Calu3 (cell line): ENCODE data around the gene IQCF2. TPM values are rescaled to one million over a fixed set of nuclear protein-coding genes. Genes with fewer than 3 reads are reported as not detected.

Source experiments
- BruUV-seq: library from RNA; stranded (reverse); fragments of 400-500 nt; replicated peaks from 2 replicates; lab custom pipeline; 2021; lab: Mats Ljungman, UMichigan
- CTCF ChIA-PET: fragments of 300-600 bp; sonication (Branson Sonifier 250); formaldehyde crosslinking; loops from one replicate; lab custom pipeline; 2022; ENCODE audit warnings: antibody characterized with exemption; lab: Charles Lee
- DNase-seq: peaks from one replicate; pipeline ENCODE4 v3.0.0; 2022
- H3K27ac Mint-ChIP-seq: one replicate; pipeline ENCODE4 v1.8.0; 2022; ENCODE audit warnings: mixed read lengths; ENCODE audit not compliant: unreplicated experiment
- H3K27me3 Mint-ChIP-seq: one replicate; pipeline ENCODE4 v1.8.0; 2022; ENCODE audit warnings: mixed read lengths; ENCODE audit not compliant: unreplicated experiment
- H3K36me3 Mint-ChIP-seq: one replicate; pipeline ENCODE4 v1.8.0; 2022; ENCODE audit warnings: mild to moderate bottlenecking, moderate library complexity, mixed read lengths; ENCODE audit not compliant: insufficient read depth, unreplicated experiment
- H3K4me1 Mint-ChIP-seq: one replicate; pipeline ENCODE4 v1.8.0; 2022; ENCODE audit warnings: mild to moderate bottlenecking, low read depth, mixed read lengths; ENCODE audit not compliant: unreplicated experiment
- H3K4me3 Mint-ChIP-seq: one replicate; pipeline ENCODE4 v1.8.0; 2022; ENCODE audit warnings: mild to moderate bottlenecking, low read depth, moderate library complexity, mixed read lengths; ENCODE audit not compliant: unreplicated experiment
- H3K9me3 Mint-ChIP-seq: one replicate; pipeline ENCODE4 v1.8.0; 2022; ENCODE audit warnings: low read depth, mixed read lengths; ENCODE audit not compliant: unreplicated experiment
- CTCF ChIP-seq: fragments of 200-600 bp; IDR thresholded peaks from one replicate; pipeline ENCODE4 v1.8.0; 2022; ENCODE audit warnings: antibody characterized with exemption; ENCODE audit not compliant: unreplicated experiment
- intact Hi-C: fragments of 100-400 bp; cut with micrococcal nuclease; formaldehyde crosslinking; loops from one replicate; pipeline ENCODE4 v1.10.0; 2022; ENCODE audit not compliant: unreplicated experiment
- total RNA-seq: library from RNA; stranded (reverse); gene quantifications from 2 replicates; pipeline ENCODE4 v1.2.3, GENCODE V29; 2022

IQCF2 gene
- total RNA-seq, 1 experiment from 2014 or later: not detected

- no TSS peak for BruUV-seq
- no peak within 1 kb of the TSS for H3K27ac Mint-ChIP-seq
- peaks cover 12% of the 10 kb centered on the region for H3K4me1 Mint-ChIP-seq
- intact Hi-C loops: no loop called here
- CTCF ChIA-PET: interaction anchor here (0.6 kb wide), 1 partner anchor 17 kb away, joined by 6 read pairs; no protein-coding TSS in a partner anchor
- H3K4me3 Mint-ChIP-seq: no peak within 1 kb of the TSS
- H3K27me3 Mint-ChIP-seq: no peaks in the 10 kb centered on the region
- no peaks in the 10 kb centered on the region for H3K9me3 Mint-ChIP-seq
- no peak for DNase-seq
- H3K36me3 Mint-ChIP-seq: no peaks in the 10 kb centered on the region
- no peak for TF ChIP-seq CTCF
These were observed 14.1 kb downstream of the IQCF2 start, which contains the start of gene IQCF5 for GRCh38 chr3:51875501-51875900. TSS of gene IQCF5 (minus strand) at chr3:51875601. CDS start at chr3:51875531, 70 bp downstream.

GRCh38 chr3:51876186-51876585, 14.8 kb downstream of the IQCF2 start:
- Mint-ChIP-seq H3K36me3 (no peaks in the 10 kb centered on the region), H3K27ac (no peak overlapping the region), H3K27me3 (no peaks in the 10 kb centered on the region), H3K9me3 (no peaks in the 10 kb centered on the region), H3K4me3 (no peak overlapping the region), H3K4me1 (peaks cover 12% of the 10 kb centered on the region)
- CTCF ChIA-PET: no interaction called here
- intact Hi-C loops: no loop called here
- no peak for TF ChIP-seq CTCF
- no TSS peak for BruUV-seq
- no peak for DNase-seq

DNA sequence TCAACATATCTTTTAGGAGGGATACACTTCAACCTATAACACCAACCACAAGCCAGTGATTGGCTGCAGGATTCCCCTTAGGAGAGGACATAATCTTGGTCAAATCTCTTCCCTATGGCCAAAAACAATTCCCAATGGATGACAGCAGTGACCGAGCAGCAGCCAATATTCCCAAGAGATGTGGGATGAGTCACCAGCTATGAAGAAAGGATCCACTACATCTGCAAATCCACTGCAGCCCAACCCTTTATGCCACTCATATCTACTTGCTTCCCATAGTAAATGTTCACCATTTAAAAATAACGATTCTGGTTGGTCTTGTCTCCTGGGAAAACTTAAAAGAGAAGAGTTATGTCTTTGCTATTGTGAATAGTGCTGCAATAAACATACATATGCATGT, 18.5 kb downstream of the IQCF2 start:
- Mint-ChIP-seq H3K4me3 (no peak overlapping the region), H3K4me1 (peaks cover 4% of the 10 kb centered on the region), H3K9me3 (no peaks in the 10 kb centered on the region), H3K27me3 (no peaks in the 10 kb centered on the region), H3K36me3 (no peaks in the 10 kb centered on the region), H3K27ac (no peak overlapping the region)
- intact Hi-C loops: no loop called here
- BruUV-seq: no TSS peak
- CTCF ChIA-PET: no interaction called here
- no peak for TF ChIP-seq CTCF
- no peak for DNase-seq

DNA sequence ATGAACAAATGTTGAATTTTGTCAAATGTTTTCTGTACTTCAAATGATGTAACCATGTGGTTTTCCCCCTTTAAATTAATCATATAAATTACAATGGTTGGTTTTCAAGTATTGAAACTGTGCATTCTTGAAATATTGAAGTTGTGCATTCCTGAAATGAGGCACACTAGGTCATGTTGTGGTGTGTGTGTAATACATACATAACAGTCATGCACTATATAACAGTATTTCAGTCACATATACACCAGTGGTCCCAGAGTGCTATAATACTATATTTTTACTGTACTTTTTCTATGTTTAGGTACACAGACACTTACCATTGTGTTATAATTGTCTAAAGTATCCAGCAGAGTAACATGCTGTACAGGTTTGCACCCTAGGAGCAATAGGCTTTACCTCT, 25.0 kb downstream of the IQCF2 start:
- TF ChIP-seq CTCF: no peak
- Mint-ChIP-seq H3K4me3 (no peak overlapping the region), H3K36me3 (no peaks in the 10 kb centered on the region), H3K9me3 (no peaks in the 10 kb centered on the region), H3K27ac (no peak overlapping the region), H3K4me1 (peaks cover 8% of the 10 kb centered on the region), H3K27me3 (no peaks in the 10 kb centered on the region)
- BruUV-seq: no TSS peak
- DNase-seq: no peak
- CTCF ChIA-PET: no interaction called here
- intact Hi-C loops: no loop called here
